Parathyroid adenoma (tissue), 2 donors: ENCODE measurements around the gene CCDC57.

Source experiments
- H2AFZ ChIP-seq: fragments of 300-600 bp; sonication (generic); one replicate; pipeline ENCODE4 v1.7.0; 2017; ENCODE audit warnings: antibody characterized with exemption, mild to moderate bottlenecking
- H3K27ac ChIP-seq: fragments of 300-600 bp; sonication (generic); one replicate; pipeline ENCODE4 v1.7.0; 2017
- H3K27me3 ChIP-seq: fragments of 300-600 bp; sonication (generic); one replicate; pipeline ENCODE4 v1.7.0; 2017; ENCODE audit warnings: low read length; ENCODE audit not compliant: control insufficient read depth, insufficient read depth
- H3K36me3 ChIP-seq: fragments of 300-600 bp; sonication (generic); one replicate; pipeline ENCODE4 v1.7.0; 2017; ENCODE audit warnings: low read length; ENCODE audit not compliant: control insufficient read depth, insufficient read depth
- H3K4me1 ChIP-seq: fragments of 300-600 bp; sonication (generic); one replicate; pipeline ENCODE4 v1.7.0; 2017; ENCODE audit warnings: control low read depth
- H3K4me2 ChIP-seq: fragments of 300-600 bp; sonication (generic); one replicate; pipeline ENCODE4 v1.7.0; 2017; ENCODE audit warnings: low read length
- H3K4me3 ChIP-seq: fragments of 300-600 bp; sonication (generic); one replicate; pipeline ENCODE4 v1.7.0; 2017; ENCODE audit warnings: low read depth, low read length
- H3K79me2 ChIP-seq: fragments of 300-600 bp; sonication (generic); one replicate; pipeline ENCODE4 v1.7.0; 2017; ENCODE audit warnings: control low read depth
- H3K9ac ChIP-seq: fragments of 300-600 bp; sonication (generic); one replicate; pipeline ENCODE4 v1.7.0; 2017; ENCODE audit warnings: mild to moderate bottlenecking
- H3K9me3 ChIP-seq: fragments of 300-600 bp; sonication (generic); one replicate; pipeline ENCODE4 v1.7.0; 2017; ENCODE audit warnings: low read length; ENCODE audit not compliant: control insufficient read depth
- TF ChIP-seq, protein P1 (sequence below): fragments of 300-600 bp; sonication (generic); IDR thresholded peaks from one replicate; pipeline ENCODE4 v1.7.0; 2017; ENCODE audit warnings: antibody characterized with exemption, mild to moderate bottlenecking
- donor health status: primary hyperparathyroidism.

Gene CCDC57

DNA sequence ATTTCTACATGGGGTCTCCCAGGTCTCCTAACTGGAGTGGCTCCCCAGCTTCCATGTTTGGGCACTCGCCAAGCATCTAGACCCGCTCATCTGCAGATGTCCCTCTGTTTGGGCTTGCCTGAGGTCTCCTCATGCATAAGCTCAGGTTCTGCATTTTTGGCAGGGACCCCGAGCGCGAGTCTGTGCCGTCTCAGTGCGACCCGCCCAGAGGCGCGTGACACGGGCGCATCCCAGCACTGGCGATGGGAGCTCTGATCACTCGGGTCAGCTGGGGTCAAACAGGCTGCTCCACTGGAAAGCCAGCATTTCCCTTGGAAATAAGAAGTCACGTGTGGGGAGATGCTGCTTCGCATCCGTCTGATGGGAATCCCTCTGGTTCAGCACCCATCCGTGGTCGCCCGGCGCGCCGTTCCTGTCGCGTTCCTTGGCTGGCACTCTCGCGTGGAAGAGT lies 57.7 kb downstream of the CCDC57 start:
- no peaks in the 10 kb centered on the region for H3K27me3 ChIP-seq
- H3K4me3 ChIP-seq: no peak overlapping the region
- H3K27ac ChIP-seq: no peak overlapping the region
- no peaks in the 10 kb centered on the region for H3K36me3 ChIP-seq
- no peak overlapping the region for H3K9ac ChIP-seq
- no peak overlapping the region for H2AFZ ChIP-seq
- TF ChIP-seq, protein P1, sequence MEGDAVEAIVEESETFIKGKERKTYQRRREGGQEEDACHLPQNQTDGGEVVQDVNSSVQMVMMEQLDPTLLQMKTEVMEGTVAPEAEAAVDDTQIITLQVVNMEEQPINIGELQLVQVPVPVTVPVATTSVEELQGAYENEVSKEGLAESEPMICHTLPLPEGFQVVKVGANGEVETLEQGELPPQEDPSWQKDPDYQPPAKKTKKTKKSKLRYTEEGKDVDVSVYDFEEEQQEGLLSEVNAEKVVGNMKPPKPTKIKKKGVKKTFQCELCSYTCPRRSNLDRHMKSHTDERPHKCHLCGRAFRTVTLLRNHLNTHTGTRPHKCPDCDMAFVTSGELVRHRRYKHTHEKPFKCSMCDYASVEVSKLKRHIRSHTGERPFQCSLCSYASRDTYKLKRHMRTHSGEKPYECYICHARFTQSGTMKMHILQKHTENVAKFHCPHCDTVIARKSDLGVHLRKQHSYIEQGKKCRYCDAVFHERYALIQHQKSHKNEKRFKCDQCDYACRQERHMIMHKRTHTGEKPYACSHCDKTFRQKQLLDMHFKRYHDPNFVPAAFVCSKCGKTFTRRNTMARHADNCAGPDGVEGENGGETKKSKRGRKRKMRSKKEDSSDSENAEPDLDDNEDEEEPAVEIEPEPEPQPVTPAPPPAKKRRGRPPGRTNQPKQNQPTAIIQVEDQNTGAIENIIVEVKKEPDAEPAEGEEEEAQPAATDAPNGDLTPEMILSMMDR: no peak
- H3K4me2 ChIP-seq: no peak overlapping the region
- H3K4me1 ChIP-seq: peaks cover 7% of the 10 kb centered on the region
- peaks cover 24% of the 10 kb centered on the region for H3K79me2 ChIP-seq
- H3K9me3 ChIP-seq: no peaks in the 10 kb centered on the region

DNA sequence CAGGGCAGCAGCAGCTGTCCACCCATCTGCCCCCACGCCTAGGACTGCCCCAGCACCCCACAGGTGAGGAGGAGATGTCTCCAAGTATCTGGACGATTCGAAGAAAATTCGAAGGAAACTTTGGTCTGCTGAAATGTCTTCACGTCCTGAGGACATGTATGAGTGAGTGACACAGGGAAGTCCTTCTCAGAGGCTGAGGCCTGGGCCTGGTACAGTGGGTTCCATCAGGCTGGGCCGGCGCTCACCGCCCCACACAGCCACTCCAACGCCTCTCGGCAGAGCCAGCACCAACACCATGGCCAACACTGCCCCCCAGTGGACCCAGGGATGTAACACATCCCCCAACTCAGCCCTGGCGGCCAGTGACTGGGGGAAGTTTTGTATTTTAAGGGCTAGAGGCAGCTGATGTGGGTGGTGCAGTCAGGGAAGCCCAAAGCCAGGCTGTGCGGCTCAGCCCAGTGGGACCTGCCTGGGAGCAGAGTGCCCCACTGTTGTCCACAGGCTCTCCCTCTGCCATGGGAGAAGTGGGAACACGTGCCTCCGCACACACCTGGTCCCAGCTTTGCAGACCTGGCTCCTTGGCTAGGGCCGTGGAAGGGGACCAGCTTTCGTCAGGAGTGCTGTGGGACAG lies 58.8 kb downstream of the CCDC57 start:
- Histone ChIP-seq H3K27me3 (no peaks in the 10 kb centered on the region), H3K79me2 (peaks cover 24% of the 10 kb centered on the region), H3K27ac (no peak overlapping the region), H3K9ac (no peak overlapping the region), H3K9me3 (no peaks in the 10 kb centered on the region), H3K4me3 (no peak overlapping the region), H2AFZ (peak overlapping the region; percentile 58), H3K4me2 (no peak overlapping the region), H3K36me3 (no peaks in the 10 kb centered on the region), H3K4me1 (peaks cover 7% of the 10 kb centered on the region)
- TF ChIP-seq, protein P1: peak; percentile 96

DNA sequence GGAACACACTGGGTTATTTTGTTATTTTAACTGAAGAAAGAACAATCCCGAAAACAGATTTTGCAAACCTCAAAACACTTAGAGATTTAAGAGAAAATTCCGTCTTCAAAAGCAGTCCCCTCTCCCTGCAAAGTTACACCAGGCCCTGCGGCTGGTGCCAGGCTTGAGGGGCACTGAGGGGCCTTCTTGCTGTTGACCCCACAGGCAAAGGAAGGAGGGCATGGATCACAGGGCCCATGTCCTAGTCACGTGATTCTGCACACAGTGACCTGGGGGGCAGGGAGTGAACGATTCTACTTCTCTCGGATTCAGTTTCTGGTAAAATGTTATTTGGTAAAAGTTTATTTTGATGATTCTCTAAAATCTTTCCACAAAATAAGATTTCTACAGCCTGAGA lies 59.3 kb downstream of the CCDC57 start:
- H3K4me1 ChIP-seq: peaks cover 7% of the 10 kb centered on the region
- peaks cover 24% of the 10 kb centered on the region for H3K79me2 ChIP-seq
- no peaks in the 10 kb centered on the region for H3K27me3 ChIP-seq
- no peak overlapping the region for H3K27ac ChIP-seq
- no peak overlapping the region for H3K9ac ChIP-seq
- H3K4me2 ChIP-seq: no peak overlapping the region
- H3K4me3 ChIP-seq: no peak overlapping the region
- TF ChIP-seq, protein P1: no peak
- no peaks in the 10 kb centered on the region for H3K36me3 ChIP-seq
- no peak overlapping the region for H2AFZ ChIP-seq
- no peaks in the 10 kb centered on the region for H3K9me3 ChIP-seq

DNA sequence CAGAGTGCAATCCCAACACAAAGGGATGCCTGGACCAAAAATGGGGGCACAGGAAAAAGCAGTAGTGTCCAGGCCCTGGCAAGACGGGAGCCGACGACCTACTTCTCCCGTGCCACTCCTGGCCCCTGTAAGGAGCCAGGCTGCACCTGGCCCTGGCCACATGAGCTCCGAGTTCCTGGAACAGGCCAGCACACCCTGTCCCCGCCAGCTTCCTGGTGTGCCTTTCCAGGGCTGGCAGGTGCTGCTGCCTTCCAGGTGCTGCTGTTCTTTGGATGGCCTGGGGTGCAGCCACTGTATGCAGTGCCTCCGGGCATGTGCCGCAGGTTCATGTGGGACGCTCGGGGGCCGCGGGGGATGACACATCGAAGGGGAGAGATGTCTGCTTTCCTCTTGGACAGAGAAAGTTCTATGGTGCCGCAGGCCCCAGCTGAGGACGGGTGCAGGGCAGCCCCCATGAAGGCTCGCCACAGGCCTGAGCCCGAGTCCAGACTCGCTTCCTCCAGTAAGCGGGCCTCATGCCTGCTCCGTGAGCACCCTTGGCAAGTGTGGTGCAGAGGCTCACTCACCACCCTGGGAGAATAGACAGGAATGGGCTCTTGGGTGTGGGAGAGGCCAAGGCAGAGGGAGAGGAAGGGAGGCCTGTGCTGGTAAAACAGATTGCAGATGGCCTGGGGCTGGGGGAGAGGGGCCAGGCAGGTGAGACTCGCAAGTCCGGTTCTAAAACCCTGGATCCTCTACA lies 59.9 kb downstream of the CCDC57 start:
- H3K4me1 ChIP-seq: peaks cover 7% of the 10 kb centered on the region
- no peaks in the 10 kb centered on the region for H3K27me3 ChIP-seq
- H2AFZ ChIP-seq: no peak overlapping the region
- TF ChIP-seq, protein P1: no peak
- no peak overlapping the region for H3K27ac ChIP-seq
- no peaks in the 10 kb centered on the region for H3K9me3 ChIP-seq
- peaks cover 24% of the 10 kb centered on the region for H3K79me2 ChIP-seq
- H3K4me2 ChIP-seq: no peak overlapping the region
- H3K4me3 ChIP-seq: no peak overlapping the region
- H3K9ac ChIP-seq: no peak overlapping the region
- no peaks in the 10 kb centered on the region for H3K36me3 ChIP-seq
